ENCODE results near the gene DYNLL2. TPM values are rescaled to one million over a fixed set of nuclear protein-coding genes. Genes with fewer than 3 reads are reported as not detected.
"Not testable (repeated sequence)": the region's sequence is repeated elsewhere in the genome, so short reads cannot be mapped to it uniquely, and the experiment has no call there.

The DYNLL2 gene
- total RNA-seq, result 10 to 100 TPM; 29.4 to 29.7 TPM

DNA sequence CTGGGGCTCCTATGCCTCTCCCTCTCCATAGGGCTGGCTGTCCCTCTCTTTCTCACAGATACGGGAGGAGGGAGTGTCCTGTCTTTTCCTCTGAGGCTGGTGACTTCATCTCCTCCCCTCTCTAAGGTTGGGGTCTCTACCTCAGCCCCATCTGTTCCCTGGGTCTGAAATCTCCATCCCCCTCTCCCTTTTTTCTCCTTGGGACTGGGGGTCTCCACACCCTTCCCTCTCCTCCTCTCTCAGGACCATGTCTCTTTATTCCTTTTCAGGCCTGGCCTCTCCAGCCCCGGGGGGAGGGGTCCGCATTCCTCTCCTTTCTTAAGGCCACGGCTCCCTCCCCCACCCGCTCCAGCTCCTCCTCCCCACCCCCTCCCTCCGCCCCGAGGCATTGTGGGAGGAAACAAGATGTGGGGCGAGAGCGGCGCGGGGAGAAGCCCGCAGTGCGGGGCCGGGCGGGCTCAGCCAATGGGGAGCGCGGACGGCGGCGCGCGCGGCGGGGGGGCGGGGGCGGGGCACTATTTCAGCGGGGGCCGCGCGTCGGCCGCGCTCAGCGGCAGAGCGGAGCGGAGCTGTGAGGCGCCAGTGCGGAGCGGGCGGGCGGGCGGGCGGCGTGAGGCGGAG is at the start of gene DYNLL2:
Gene DYNLL2 (plus strand): TSS at position 550 of the 621 bp plus-strand sequence. CDS start 3,672 bp downstream, outside the sequence.
- Mint-ChIP-seq H3K27me3 (peaks cover 24% of the 10 kb centered on the region), H3K36me3 (ENCODE audit: low read depth) (peaks cover 30% of the 10 kb centered on the region), H3K27ac (peak within 1 kb of the TSS; percentile 73), H3K9me3 (no peaks in the 10 kb centered on the region), H3K4me3 (peak within 1 kb of the TSS; percentile 88), H3K4me1 (peaks cover 35% of the 10 kb centered on the region)
- ChIA-PET POLR2A (interaction anchor here (1.0 to 5.9 kb wide), 10 partner anchors 9 to 422 kb away, joined by 3 to 47 read pairs (median 6); partner anchors contain the start of genes MKS1, MRPS23 and SRSF1), CTCF (interaction anchor here (0.9 to 2.7 kb wide), 3 partner anchors 13 to 90 kb away, joined by 3 to 9 read pairs (median 3); partner anchors contain the start of gene SRSF1)
- peak; percentile 92 for DNase-seq

DNA sequence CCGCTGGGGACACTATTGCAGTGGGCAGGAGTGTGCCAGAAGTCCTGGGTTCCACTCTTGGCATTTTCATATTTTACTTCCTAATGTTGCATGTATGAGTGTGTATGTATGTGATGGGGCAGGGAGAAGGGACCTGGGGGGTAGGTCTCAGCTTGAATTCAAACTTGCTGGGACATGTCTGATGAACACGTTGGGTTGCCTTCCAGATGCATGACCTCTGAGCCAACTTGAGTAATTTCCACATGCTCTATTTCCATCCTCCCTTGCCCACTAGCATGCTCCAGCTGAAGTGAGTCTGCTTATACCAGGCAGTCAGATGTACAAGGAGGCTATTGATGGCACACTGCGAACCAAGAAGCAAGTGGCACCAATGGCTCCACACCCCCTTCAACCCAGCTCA is 43.2 kb upstream of the DYNLL2 start:
- Mint-ChIP-seq H3K27me3 (peaks cover 45% of the 10 kb centered on the region), H3K9me3 (no peaks in the 10 kb centered on the region)
- CTCF ChIA-PET, result no interaction called here

DNA sequence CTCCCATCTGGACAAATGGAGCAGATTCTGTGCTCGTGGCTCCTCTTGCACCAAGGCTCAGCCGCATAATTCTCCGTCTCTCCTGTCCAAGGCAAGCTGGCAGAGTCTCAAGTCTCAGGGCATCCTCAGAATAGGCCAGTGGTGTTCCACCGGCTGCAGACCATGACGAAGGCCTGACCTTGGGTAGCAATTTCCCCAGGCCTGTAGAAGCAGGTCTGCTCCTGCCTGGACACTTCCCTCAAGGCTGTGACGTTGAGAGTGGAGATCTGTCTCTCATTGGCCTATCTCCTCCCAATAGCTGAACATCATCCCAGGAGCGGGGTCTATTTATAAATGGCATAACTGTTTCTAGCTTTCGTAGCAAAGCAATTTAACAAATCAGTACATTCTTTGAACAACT is 42.8 kb upstream of the DYNLL2 start:
- Mint-ChIP-seq H3K4me3 (no peak overlapping the region), H3K36me3 (ENCODE audit: low read depth) (no peaks in the 10 kb centered on the region), H3K27ac (no peak overlapping the region), H3K4me1 (no peaks in the 10 kb centered on the region), H3K9me3 (no peaks in the 10 kb centered on the region), H3K27me3 (peaks cover 45% of the 10 kb centered on the region)
- ChIA-PET POLR2A (no interaction called here), CTCF (no interaction called here)
- no peak for DNase-seq

More for the DNA sequence above, 43.2 kb upstream of the DYNLL2 start:
- no peak for DNase-seq
- POLR2A ChIA-PET, result no interaction called here
- H3K36me3 Mint-ChIP-seq (ENCODE audit: low read depth), result no peaks in the 10 kb centered on the region
- H3K4me1 Mint-ChIP-seq, result no peaks in the 10 kb centered on the region
- H3K4me3 Mint-ChIP-seq, result no peak overlapping the region
- H3K27ac Mint-ChIP-seq, result no peak overlapping the region

DNA sequence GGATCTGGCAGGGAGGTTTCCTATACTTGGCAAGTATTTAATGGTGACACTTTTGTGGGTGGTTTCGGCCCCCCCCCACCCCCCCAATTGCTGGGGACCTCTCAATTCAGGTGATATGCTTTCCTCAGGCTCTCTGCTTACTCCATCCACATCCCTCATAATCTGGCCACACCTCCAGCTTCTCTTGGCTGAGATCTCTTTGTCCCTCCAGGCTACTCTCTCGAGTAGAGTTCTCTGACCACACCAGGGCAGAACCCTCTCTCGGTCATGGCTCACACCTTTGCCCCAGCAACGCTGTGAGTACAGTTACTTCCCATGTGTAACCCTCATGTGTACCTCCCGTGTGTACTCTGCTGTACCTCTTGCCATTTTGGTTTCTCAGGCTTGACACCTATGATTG is 42.1 kb upstream of the DYNLL2 start:
- H3K9me3 Mint-ChIP-seq, result no peaks in the 10 kb centered on the region
- DNase-seq, result no peak
- H3K4me1 Mint-ChIP-seq, result no peaks in the 10 kb centered on the region
- H3K27me3 Mint-ChIP-seq, result peaks cover 49% of the 10 kb centered on the region
- no peak overlapping the region for H3K27ac Mint-ChIP-seq
- POLR2A ChIA-PET, result no interaction called here
- H3K36me3 Mint-ChIP-seq (ENCODE audit: low read depth), result no peaks in the 10 kb centered on the region
- no peak overlapping the region for H3K4me3 Mint-ChIP-seq
- CTCF ChIA-PET, result interaction anchor here (0.5 kb wide), 1 partner anchor 143 kb away, joined by 4 read pairs; no protein-coding TSS in a partner anchor

DNA sequence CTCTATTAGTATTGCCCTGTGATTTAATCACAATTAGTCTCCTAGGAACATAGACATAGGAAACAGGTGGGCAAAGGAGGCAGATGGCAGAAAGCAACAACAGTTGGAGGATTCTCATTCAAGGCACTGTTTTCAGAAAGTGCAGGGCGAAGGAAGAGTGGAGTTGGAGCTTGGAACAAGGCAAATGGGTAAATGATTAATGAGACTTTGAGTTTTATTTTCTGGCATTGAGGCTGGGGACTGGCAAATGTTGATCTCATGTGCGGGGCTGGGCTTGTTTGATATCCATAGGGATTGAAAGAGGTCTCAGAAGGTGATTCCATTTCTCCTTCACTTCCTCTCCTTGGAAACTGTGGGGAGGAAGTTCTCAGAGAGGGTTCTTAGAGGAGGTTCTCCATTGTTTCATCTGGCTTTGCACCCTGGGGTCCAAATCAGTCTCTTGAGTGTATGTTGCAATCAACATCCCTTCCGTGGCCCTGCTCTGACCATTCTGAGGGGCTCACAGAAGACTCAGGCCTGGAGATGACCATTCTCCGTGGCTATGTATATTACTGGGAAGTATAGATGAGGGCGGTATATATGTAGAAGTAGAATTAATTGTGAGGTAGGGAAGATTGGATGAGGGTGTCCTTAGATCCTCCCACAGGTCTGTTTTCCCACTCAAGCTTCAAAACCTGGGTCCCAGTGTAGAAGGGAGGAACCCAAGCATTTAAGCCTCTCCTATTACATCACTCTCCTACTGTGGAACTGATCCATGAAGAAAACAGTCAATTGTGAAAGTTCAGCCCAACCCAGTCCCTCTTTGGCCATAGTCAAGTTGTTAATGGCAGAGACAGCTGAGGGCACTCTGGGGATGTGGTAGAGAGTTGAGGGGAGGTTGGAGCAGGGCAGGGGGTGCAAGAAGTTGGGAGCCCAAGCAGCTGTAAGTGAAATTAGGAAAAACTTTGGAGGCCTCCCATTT is 39.7 kb upstream of the DYNLL2 start:
- DNase-seq, result no peak
- H3K9me3 Mint-ChIP-seq, result no peaks in the 10 kb centered on the region
- H3K4me3 Mint-ChIP-seq, result no peak overlapping the region
- H3K27ac Mint-ChIP-seq, result no peak overlapping the region
- no peaks in the 10 kb centered on the region for H3K36me3 Mint-ChIP-seq (ENCODE audit: low read depth)
- peaks cover 44% of the 10 kb centered on the region for H3K27me3 Mint-ChIP-seq
- H3K4me1 Mint-ChIP-seq, result no peaks in the 10 kb centered on the region
- POLR2A ChIA-PET, result no interaction called here
- CTCF ChIA-PET, result no interaction called here

DNA sequence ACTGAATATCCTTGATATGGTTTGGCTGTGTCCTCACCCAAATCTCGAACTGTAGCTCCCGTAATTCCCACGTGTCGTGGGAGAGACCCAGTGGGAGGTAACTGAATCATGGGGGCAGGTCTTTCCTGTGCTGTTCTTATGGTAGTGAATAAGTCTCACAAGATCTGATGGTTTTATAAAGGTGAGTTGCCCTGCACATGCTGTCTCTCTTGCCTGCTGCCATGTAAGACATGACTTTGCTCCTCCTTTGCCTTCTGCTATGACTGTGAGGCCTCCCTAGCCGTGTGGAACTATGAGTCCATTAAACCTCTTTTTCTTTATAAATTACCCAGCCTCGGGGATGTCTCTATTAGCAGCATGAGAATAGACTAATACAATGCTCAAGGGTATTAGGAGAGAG is 39.0 kb upstream of the DYNLL2 start:
- H3K4me1 Mint-ChIP-seq; CTCF ChIA-PET; H3K36me3 Mint-ChIP-seq (ENCODE audit: low read depth); H3K9me3 Mint-ChIP-seq; H3K27ac Mint-ChIP-seq; H3K4me3 Mint-ChIP-seq; DNase-seq; POLR2A ChIA-PET: not testable (repeated sequence)
- peaks cover 43% of the 10 kb centered on the region for H3K27me3 Mint-ChIP-seq

DNA sequence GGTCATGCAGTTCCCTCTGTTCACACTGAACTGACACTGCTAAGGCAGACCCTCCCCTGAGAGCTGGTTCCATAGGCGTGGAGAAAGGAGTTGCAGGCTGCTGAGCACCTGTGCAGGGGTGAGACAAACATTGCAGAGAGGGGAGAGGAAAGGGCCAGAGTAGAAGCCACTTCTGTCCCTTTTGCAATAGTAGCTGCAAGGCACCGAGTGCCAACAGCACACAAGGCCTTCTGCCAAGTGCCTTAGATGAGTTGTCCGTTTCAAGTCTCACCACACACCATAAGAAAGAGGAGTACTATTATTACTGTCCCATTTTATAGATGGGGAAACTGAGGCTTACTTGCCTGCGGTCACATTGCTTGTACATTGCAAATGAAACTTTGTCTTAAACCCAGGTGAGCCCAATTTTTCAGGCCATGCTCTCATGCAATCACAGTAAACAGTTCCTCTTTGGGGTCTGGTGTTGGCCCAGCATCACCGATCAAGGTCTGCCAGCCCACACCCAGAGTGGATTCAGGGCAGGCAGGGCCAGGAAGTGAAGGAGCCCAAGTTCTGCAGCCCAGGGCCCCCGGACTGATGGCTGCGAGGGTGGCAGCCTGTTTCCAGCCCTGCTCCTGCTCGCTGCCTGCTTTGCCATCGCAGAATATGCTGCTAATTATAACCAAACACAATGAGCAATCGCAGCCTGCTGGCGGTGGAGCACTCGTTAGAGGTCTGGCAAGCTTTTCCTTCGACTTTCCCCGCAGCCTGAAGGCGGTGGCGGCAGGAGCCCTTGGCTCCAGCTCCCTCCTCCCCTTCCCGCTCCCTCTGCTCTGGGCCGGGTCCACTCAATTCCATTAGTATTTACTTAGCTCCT is 36.8 kb upstream of the DYNLL2 start:
- H3K4me1 Mint-ChIP-seq, result no peaks in the 10 kb centered on the region
- H3K9me3 Mint-ChIP-seq, result no peaks in the 10 kb centered on the region
- no peak overlapping the region for H3K4me3 Mint-ChIP-seq
- H3K27ac Mint-ChIP-seq, result no peak overlapping the region
- peaks cover 26% of the 10 kb centered on the region for H3K27me3 Mint-ChIP-seq
- CTCF ChIA-PET, result interaction anchor here (1.0 kb wide), 1 partner anchor 15 kb away, joined by 3 read pairs; no protein-coding TSS in a partner anchor
- no peaks in the 10 kb centered on the region for H3K36me3 Mint-ChIP-seq (ENCODE audit: low read depth)
- DNase-seq, result no peak
- POLR2A ChIA-PET, result no interaction called here

DNA sequence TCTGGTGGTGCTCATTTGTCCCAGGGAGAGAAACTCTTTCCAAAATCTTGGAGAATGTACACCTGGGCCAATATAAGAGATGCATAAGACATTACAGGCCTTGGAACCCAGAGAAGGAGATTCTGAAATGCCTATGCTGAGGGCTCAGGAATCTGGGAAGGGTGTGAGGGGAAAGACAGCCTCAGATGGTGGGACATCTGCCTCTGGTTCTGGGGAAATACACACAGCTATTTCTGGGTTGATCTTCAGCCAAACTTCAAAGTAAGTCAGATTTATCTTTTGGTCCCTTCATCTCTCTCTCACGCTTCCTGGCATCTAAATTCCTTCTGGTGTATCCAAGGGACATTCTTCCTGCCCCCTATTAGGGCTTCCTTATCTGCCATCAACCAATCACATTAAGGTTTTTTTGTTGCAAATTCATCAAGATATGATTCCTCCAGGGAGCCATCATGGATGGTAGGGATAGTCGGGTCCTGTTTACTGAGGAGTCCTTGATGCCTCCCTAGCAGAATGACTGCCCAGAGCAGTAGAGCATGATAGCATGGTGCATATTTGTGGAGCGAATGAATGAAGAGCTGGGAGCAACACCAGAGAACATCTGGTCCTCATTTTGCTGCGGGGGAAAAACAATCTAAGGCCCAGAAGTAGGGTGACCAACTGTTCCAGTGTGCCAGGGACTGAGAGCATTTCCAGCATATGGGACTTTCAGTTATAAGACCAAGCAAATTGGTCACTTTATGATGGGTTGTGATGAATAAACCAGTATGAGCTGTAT is 35.7 kb upstream of the DYNLL2 start:
- POLR2A ChIA-PET, result no interaction called here
- no peaks in the 10 kb centered on the region for H3K9me3 Mint-ChIP-seq
- peaks cover 20% of the 10 kb centered on the region for H3K27me3 Mint-ChIP-seq
- H3K4me3 Mint-ChIP-seq, result no peak overlapping the region
- no peaks in the 10 kb centered on the region for H3K36me3 Mint-ChIP-seq (ENCODE audit: low read depth)
- no peak overlapping the region for H3K27ac Mint-ChIP-seq
- no peak for DNase-seq
- CTCF ChIA-PET, result no interaction called here
- H3K4me1 Mint-ChIP-seq, result no peaks in the 10 kb centered on the region

DNA sequence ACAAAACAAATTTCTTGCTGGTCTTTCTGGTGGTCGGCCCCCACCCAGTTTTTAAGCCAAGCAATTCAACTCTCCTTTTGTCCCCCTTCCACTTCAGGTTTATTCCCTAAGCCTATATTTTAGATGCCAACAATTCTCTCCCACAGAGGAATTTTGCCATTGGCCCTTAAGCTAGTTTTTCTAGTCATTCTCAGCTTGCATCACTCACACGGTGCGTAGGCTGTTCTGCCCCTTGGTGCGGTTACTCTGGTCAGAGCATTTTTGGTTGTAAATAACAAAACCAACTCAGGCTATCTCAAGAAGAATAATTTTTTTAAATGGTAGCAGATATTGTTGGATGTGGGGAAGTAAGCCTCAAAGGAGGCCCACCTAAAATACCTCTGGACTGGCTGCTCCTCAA is 33.7 kb upstream of the DYNLL2 start:
- peaks cover 18% of the 10 kb centered on the region for H3K27me3 Mint-ChIP-seq
- H3K4me1 Mint-ChIP-seq, result peaks cover 6% of the 10 kb centered on the region
- no peak for DNase-seq
- ChIA-PET CTCF (interaction anchor here (1.5 kb wide), 1 partner anchor 216 kb away, joined by 3 read pairs; no protein-coding TSS in a partner anchor), POLR2A (no interaction called here)
- H3K4me3 Mint-ChIP-seq, result no peak overlapping the region
- no peak overlapping the region for H3K27ac Mint-ChIP-seq
- H3K36me3 Mint-ChIP-seq (ENCODE audit: low read depth), result no peaks in the 10 kb centered on the region
- no peaks in the 10 kb centered on the region for H3K9me3 Mint-ChIP-seq

DNA sequence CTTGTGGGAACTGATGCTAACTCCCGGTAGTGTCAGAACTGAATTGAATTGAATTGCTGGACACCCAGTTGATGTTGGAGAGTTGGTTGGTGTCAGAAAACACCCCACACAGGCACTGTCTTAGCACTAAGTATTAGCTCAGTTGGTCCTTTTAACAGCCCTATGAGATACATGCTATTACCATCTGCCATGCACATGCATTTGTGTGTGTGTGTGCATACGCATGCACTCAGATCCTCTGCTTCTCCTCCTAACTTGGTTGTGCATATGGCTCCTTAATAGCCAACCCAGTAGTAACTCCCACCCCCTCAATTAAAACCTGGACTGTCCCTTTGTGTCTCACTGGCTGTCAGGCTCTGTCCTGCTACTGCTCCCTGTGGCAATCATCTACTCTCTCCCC is 32.3 kb upstream of the DYNLL2 start:
- ChIA-PET POLR2A (no interaction called here), CTCF (interaction anchor here (1.5 kb wide), 1 partner anchor 217 kb away, joined by 3 read pairs; no protein-coding TSS in a partner anchor)
- Mint-ChIP-seq H3K4me1 (peaks cover 6% of the 10 kb centered on the region), H3K27me3 (peaks cover 18% of the 10 kb centered on the region), H3K9me3 (no peaks in the 10 kb centered on the region), H3K27ac (no peak overlapping the region), H3K36me3 (ENCODE audit: low read depth) (no peaks in the 10 kb centered on the region), H3K4me3 (no peak overlapping the region)
- DNase-seq, result no peak

DNA sequence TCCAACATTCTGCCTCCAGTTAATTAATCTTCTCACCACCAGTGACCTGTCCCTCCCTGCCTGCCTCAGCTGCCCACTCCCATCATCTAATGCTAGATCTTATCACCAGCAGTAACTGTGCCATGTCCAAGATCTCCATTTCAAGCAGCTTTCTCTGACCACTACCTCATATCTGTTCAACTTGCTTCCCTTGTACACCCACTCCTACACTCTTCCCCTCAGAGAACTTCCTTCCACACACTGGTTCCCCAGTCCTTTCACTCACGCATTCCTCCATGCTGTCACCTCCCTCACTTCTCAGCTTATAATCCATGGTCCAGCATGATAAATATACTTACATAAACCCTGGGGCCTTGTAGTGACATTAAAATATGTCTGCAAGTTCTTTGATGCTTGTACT is 31.8 kb upstream of the DYNLL2 start:
- no peak for DNase-seq
- Mint-ChIP-seq H3K27me3 (peaks cover 14% of the 10 kb centered on the region), H3K36me3 (ENCODE audit: low read depth) (no peaks in the 10 kb centered on the region), H3K4me3 (no peak overlapping the region), H3K27ac (no peak overlapping the region), H3K9me3 (no peaks in the 10 kb centered on the region), H3K4me1 (peaks cover 6% of the 10 kb centered on the region)
- POLR2A ChIA-PET, result no interaction called here
- CTCF ChIA-PET, result no interaction called here

DNA sequence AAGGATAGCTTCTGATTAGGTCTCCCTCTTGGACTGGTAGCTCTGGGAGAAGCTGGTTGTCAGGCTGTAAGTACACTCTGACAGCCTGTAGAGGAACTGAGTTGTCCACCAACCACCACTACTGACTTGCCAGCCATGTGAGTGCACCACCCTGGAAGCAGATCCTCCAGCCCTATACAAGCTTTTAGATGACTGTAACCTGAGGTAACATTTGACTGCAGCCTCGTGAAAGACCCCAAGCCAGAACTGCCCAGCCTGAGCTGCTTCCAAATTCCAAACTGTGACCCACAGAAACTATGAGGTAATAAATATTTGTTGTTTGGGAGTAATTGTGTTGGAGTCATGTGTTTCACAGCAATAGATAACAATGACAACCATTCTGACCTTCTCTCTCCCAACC is 30.8 kb upstream of the DYNLL2 start:
- no peak overlapping the region for H3K27ac Mint-ChIP-seq
- POLR2A ChIA-PET, result interaction anchor here (1.1 kb wide), 1 partner anchor 28 kb away, joined by 3 read pairs; no protein-coding TSS in a partner anchor
- CTCF ChIA-PET, result interaction anchor here (1.3 kb wide), 1 partner anchor 121 kb away, joined by 4 read pairs; no protein-coding TSS in a partner anchor
- no peak overlapping the region for H3K4me3 Mint-ChIP-seq
- peaks cover 6% of the 10 kb centered on the region for H3K4me1 Mint-ChIP-seq
- no peak for DNase-seq
- H3K27me3 Mint-ChIP-seq, result peaks cover 14% of the 10 kb centered on the region
- H3K36me3 Mint-ChIP-seq (ENCODE audit: low read depth), result no peaks in the 10 kb centered on the region
- no peaks in the 10 kb centered on the region for H3K9me3 Mint-ChIP-seq
